GM21717 (cell line): ENCODE results near the gene YTHDF1.
"Not testable (repeated sequence)": the region's sequence is repeated elsewhere in the genome, so short reads cannot be mapped to it uniquely, and the experiment has no call there.

Experiments used
- ATAC-seq: cut with Tn5 transposase; IDR thresholded peaks from one replicate; pipeline ENCODE4 v1.9.1; 2021; ENCODE audit warnings: mild to moderate bottlenecking, moderate library complexity; ENCODE audit not compliant: unreplicated experiment

Gene YTHDF1

GRCh38 chr20:63216041-63216848 lies at the start of gene YTHDF1:
TSS of gene YTHDF1 (minus strand) at chr20:63216131. CDS start at chr20:63215892, 239 bp downstream.
- ATAC-seq: peak; percentile 73

DNA sequence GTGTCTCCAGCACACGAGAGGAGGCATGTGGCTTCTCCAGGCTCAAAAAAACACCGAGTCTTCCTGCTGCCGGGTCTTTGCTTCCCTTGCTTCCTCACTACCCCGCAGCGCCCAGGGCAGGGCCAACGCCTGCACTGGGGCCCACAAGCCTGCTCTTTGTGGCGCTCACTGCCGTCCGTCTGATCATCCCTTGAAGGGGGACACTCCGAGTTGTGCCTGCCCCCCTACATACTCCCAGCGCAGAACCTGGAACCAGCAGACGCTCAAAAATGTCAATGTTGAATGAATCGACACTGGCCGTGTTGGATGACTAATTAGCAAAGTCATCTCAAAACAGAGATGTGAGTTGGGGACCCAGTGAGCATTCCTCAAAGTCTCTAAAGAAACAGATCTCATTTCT lies 48.6 kb upstream of the YTHDF1 start:
- no peak for ATAC-seq

DNA sequence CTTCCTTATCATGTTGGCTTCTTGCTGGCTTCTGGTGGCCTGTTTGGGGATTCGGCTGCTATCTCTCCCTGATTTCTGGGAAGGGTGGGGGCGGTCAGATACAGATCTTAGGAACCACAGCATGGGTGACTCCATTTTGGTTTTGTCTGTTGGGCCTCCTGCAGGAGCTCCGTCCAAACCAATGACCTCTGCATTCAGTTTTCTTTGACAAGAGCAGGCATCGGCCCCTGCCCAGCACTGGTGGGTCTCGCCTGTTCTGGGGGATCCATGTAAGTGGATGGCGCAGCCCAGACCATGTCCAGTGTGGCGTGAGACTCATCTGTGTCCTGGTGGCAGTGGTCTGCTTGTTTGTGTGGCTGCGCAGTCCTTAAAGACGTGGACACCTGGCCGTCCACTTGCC lies 48.1 kb upstream of the YTHDF1 start:
- no peak for ATAC-seq

- ATAC-seq: no peak
Measured at GRCh38 chr20:63262836-63263235, 46.9 kb upstream of the YTHDF1 start.

- ATAC-seq: no peak
Measured at GRCh38 chr20:63261795-63262528, 46.0 kb upstream of the YTHDF1 start.

DNA sequence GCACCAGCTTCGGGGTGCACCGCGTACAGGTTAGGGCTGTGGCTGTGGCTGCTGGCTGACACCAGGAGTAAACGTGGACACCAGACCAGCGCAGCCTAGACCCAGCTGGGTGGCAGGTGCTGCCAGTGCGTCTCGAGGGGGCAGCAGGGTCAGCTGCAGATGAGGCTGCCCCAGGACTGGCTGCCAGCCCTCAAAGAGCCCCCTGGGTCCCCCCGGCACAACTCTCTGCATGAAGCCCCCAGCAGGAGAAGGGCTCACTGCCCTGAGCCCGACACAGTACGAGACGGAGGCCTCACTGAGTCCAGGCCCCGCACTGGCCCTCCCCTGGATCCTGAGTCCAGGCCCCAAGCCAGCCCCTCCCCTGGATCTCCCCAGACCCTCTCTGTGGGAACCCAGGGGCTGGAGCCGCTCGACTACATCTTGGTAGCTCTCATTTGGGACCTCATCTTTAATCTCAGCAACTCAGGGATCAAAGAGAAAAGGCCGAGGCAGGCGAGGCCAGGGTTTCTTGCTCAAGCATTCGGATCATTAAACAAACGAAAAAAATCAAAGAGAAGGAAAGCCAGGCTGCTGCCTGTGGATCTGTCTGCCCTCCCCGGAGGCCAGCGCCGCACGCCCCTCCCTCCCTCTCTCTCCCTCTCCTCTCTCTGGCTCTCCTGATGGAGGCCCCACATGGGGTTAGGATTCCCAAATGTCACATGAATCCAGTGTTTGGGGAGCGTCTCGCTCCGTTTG lies 45.3 kb upstream of the YTHDF1 start:
- no peak for ATAC-seq

DNA sequence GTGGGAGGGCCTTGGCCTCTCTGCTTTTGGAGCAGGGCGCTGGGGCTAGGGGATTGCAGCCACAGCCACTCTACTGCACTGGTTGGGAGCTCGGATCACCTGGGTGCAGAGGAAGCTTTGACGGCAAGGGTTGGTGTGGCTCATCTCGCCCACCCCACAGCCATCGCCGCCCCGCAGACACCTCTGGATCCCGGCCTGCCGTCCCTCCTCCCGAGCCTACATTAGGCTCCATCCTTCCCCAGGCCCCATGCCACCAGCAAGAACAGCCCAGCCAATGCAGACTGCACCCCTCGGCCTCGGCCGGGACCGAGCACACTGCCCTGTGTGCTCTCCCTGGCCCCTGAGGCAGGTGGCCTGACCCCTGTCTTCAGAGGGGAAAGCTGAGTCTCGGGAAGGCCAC lies 44.6 kb upstream of the YTHDF1 start:
- ATAC-seq: no peak

- ATAC-seq: no peak
Measured at GRCh38 chr20:63259734-63260460, 44.0 kb upstream of the YTHDF1 start.

GRCh38 chr20:63258781-63259180 lies 42.9 kb upstream of the YTHDF1 start:
- no peak for ATAC-seq

DNA sequence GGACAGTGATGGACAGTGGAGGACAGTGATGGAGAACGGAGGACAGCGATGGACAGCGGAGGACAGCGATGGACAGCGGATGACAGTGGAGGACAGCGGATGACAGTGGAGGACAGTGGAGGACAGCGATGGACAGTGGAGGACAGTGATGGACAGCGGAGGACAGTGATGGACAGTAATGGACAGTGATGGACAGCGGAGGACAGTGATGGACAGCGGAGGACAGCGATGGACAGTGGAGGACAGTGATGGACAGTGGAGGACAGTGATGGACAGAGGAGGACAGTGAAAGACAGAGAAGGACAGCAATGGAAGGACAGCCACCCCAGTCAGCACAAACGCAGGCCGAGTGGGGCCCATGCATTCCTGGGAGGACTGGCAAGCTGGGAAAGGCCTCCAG lies 41.7 kb upstream of the YTHDF1 start:
- no peak for ATAC-seq

DNA sequence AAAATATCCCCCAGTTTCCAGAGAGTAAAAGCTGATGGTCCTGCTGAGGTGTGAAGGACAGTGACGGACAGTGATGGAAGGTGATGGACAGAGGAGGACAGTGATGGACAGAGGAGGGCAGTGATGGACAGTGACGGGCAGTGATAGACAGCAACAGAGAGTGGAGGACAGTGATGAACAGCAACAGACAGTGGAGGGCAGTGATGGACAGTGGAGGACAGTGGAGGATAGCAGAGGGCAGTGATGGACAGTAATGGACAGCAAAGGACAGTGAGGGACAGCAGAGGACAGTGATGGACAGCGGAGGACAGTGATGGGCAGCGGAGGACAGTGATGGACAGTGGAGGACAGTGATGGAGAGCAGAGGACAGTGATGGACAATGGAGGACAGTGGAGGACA lies 41.0 kb upstream of the YTHDF1 start:
- ATAC-seq: no peak

- ATAC-seq: no peak
Measured at GRCh38 chr20:63255931-63256704, 40.2 kb upstream of the YTHDF1 start.

GRCh38 chr20:63254606-63255384 lies 38.9 kb upstream of the YTHDF1 start:
- ATAC-seq: no peak

GRCh38 chr20:63254232-63254605 lies 38.3 kb upstream of the YTHDF1 start, which contains the start of gene NKAIN4:
TSS of gene NKAIN4 (minus strand) at chr20:63254463. CDS start at chr20:63254450, 13 bp downstream.
- ATAC-seq: no peak

GRCh38 chr20:63253438-63254231 lies 37.7 kb upstream of the YTHDF1 start:
- no peak for ATAC-seq

DNA sequence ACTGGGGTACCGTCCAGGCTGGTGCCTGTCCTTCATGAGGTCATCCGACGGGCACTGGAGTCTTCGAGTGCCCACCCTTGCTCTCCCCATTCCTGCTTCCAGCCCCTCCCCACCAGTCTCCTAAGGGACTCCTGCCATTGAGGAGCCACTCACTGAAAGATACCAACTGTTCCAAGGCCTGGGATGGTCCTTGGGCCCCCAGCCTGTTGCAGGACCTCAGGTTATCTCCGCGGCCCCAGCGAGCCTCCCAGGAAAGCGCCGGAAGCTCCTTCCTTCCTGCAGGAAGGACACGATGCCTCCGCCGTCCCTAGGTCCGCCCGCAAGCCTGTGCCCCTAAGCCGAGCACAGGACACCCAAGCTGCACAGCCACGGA lies 37.1 kb upstream of the YTHDF1 start:
- no peak for ATAC-seq

DNA sequence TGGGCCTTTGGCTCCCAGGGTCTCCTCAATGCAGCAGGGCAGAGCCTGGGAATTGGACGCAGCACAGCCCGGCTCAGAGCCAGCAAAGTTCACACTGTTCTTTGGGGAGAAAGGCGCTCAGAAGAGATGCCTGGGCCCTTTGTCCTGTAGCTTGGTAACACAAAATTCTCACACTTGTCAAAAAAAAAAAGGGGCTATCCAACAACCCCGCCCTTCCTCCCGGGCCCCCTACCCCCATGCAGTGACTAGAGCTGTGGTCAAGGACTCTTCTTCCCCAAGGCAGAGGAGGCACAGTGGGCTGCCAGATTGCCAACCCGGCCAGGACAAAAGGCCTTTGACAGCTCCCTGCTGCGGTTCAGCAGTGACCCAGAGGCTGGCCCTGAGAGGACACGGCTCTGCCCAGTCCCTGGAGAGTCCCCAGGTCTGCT lies 36.4 kb upstream of the YTHDF1 start:
- no peak for ATAC-seq

GRCh38 chr20:63251350-63251749 lies 35.4 kb upstream of the YTHDF1 start:
- not testable (repeated sequence) for ATAC-seq

DNA sequence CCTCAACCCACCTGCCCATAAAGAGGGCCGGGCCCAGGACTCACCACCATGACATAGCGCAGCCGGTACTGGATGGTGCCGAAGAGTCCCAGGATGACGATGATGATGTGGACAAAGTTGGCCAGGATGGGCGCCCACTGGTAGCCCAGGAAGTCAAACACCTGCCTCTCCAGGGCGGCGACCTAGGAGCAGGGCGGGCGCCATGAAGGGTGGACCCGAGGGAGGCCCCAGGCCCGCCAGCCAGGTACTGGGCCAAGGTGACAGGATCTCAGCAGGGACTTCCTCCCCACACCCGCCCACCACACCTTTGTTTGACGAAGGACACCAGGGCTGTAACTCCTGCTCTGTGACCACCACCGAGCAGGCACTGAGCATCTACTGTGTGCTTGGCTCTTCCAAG lies 34.0 kb upstream of the YTHDF1 start:
- ATAC-seq: no peak
